OCI-LY7 (cell line): ENCODE data around the gene ORC3.

ENCODE experiments used
- EZH2phosphoT487 ChIP-seq: fragments of 200-600 bp; sonication (generic); IDR thresholded peaks from 2 replicates; pipeline ENCODE4 v1.6.1; 2018; ENCODE audit warnings: low read depth, borderline replicate concordance, mild to moderate bottlenecking, mixed run types, antibody characterized with exemption, low read length, moderate library complexity, mixed read lengths
- TF ChIP-seq, protein P1 (sequence below): fragments of 200-600 bp; sonication (generic); conservative IDR thresholded peaks from 2 replicates; pipeline ENCODE4 v1.5.1; 2014; ENCODE audit warnings: mild to moderate bottlenecking, antibody characterized with exemption, low read length, moderate library complexity, mixed read lengths

DNA sequence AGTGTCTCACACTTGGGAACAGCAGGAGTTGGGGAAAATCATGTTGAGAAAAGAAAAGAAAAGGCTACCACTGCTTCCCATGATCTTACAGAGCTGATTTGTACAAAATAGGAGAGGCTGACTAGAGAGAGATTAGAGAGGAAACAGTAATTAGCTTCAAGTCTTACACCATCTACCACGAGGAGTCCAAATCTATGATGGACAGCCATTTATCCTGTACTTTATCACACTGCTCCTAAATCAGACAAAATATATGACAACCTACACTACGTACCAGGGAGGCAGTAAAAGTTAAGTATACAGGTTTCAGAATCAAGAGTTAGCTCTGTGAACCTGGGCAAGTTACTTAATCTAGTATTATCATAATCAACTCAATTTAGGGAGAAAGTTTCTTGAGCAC, 38.1 kb upstream of the ORC3 start:
- TF ChIP-seq, protein P1, sequence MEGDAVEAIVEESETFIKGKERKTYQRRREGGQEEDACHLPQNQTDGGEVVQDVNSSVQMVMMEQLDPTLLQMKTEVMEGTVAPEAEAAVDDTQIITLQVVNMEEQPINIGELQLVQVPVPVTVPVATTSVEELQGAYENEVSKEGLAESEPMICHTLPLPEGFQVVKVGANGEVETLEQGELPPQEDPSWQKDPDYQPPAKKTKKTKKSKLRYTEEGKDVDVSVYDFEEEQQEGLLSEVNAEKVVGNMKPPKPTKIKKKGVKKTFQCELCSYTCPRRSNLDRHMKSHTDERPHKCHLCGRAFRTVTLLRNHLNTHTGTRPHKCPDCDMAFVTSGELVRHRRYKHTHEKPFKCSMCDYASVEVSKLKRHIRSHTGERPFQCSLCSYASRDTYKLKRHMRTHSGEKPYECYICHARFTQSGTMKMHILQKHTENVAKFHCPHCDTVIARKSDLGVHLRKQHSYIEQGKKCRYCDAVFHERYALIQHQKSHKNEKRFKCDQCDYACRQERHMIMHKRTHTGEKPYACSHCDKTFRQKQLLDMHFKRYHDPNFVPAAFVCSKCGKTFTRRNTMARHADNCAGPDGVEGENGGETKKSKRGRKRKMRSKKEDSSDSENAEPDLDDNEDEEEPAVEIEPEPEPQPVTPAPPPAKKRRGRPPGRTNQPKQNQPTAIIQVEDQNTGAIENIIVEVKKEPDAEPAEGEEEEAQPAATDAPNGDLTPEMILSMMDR = no peak
- TF ChIP-seq EZH2phosphoT487 = no peak
